Cardiac muscle cell (in vitro differentiated cells and primary cell): ENCODE results near the gene MYH9. TPM values are rescaled to one million over a fixed set of nuclear protein-coding genes. Genes with fewer than 3 reads are reported as not detected.
"Not testable (repeated sequence)": the region's sequence is repeated elsewhere in the genome, so short reads cannot be mapped to it uniquely, and the experiment has no call there.

Experiments used
- DNase-seq, 2 donors: peaks; one replicate each; pipeline versions ENCODE4 v3.0.0 to v3.0.0-alpha.2; 2010 to 2017; ENCODE audit warnings: low read depth in 1 of 2, low spot score in 1 of 2
- H3K27ac ChIP-seq: fragments of 200-600 bp; sonication (generic); 2 replicates; pipeline ENCODE4 v1.5.1; 2016
- H3K27me3 ChIP-seq: fragments of 200-600 bp; sonication (generic); 2 replicates; pipeline ENCODE4 v1.6.0; 2016; ENCODE audit warnings: control low read depth
- H3K36me3 ChIP-seq: fragments of 200-600 bp; sonication (generic); 2 replicates; pipeline ENCODE4 v1.5.1; 2016; ENCODE audit warnings: control low read depth
- H3K4me1 ChIP-seq: fragments of 200-600 bp; sonication (generic); 2 replicates; pipeline ENCODE4 v1.8.1; 2017; ENCODE audit warnings: low read depth, mild to moderate bottlenecking, mixed run types
- H3K4me3 ChIP-seq: fragments of 200-600 bp; sonication (generic); 2 replicates; pipeline ENCODE4 v1.5.1; 2016; ENCODE audit warnings: mild to moderate bottlenecking
- H3K9me3 ChIP-seq: fragments of 200-600 bp; sonication (generic); 2 replicates; pipeline ENCODE4 v1.5.1; 2017; ENCODE audit warnings: low read depth, mild to moderate bottlenecking, control low read depth
- CTCF ChIP-seq: IDR thresholded peaks from 2 replicates; pipeline ENCODE4 v1.5.1; 2012; ENCODE audit warnings: low read depth, mild to moderate bottlenecking, low read length
- polyA plus RNA-seq: library from polyadenylated mRNA; unstranded; fragments of >200 nt; fragmentation: Nextera tagmentation; extraction: Ambion mirVana; gene quantifications from 2 replicates; pipeline ENCODE4 v1.2.1, GENCODE V29; 2016
- total RNA-seq: library from RNA; depleted of rRNA; stranded (reverse); fragments of >200 nt; gene quantifications from 2 replicates; pipeline ENCODE4 v1.2.3, GENCODE V29; 2016

Gene MYH9
- total and polyA plus RNA-seq, 2 experiments from 2014 or later = 88.7 to 174 TPM

- TF ChIP-seq CTCF = no peak
- no peak overlapping the region for H3K27ac ChIP-seq
- H3K36me3 ChIP-seq = peaks cover 81% of the 10 kb centered on the region
- no peaks in the 10 kb centered on the region for H3K9me3 ChIP-seq
- H3K27me3 ChIP-seq = no peaks in the 10 kb centered on the region
- no peak overlapping the region for H3K4me3 ChIP-seq
- DNase-seq = no peak
- H3K4me1 ChIP-seq = no peaks in the 10 kb centered on the region
Measured at GRCh38 chr22:36294801-36295200, 93.0 kb downstream of the MYH9 start.

- H3K27me3 ChIP-seq = no peaks in the 10 kb centered on the region
- H3K27ac ChIP-seq = no peak overlapping the region
- no peaks in the 10 kb centered on the region for H3K4me1 ChIP-seq
- H3K36me3 ChIP-seq = peaks cover 81% of the 10 kb centered on the region
- no peak for DNase-seq
- no peaks in the 10 kb centered on the region for H3K9me3 ChIP-seq
- no peak for TF ChIP-seq CTCF
- no peak overlapping the region for H3K4me3 ChIP-seq
Measured at GRCh38 chr22:36294293-36294620, 93.5 kb downstream of the MYH9 start.

GRCh38 chr22:36293606-36294292 is 94.0 kb downstream of the MYH9 start:
- DNase-seq = no peak
- Histone ChIP-seq H3K9me3 (no peaks in the 10 kb centered on the region), H3K4me1 (no peaks in the 10 kb centered on the region), H3K27ac (no peak overlapping the region), H3K36me3 (peaks cover 81% of the 10 kb centered on the region), H3K27me3 (no peaks in the 10 kb centered on the region), H3K4me3 (no peak overlapping the region)
- no peak for TF ChIP-seq CTCF

GRCh38 chr22:36292823-36293530 is 94.8 kb downstream of the MYH9 start:
- no peak overlapping the region for H3K27ac ChIP-seq
- H3K4me1 ChIP-seq = no peaks in the 10 kb centered on the region
- TF ChIP-seq CTCF = no peak
- H3K4me3 ChIP-seq = no peak overlapping the region
- DNase-seq = no peak
- no peaks in the 10 kb centered on the region for H3K27me3 ChIP-seq
- no peaks in the 10 kb centered on the region for H3K9me3 ChIP-seq
- peaks cover 81% of the 10 kb centered on the region for H3K36me3 ChIP-seq

GRCh38 chr22:36291831-36292740 is 95.7 kb downstream of the MYH9 start:
- no peaks in the 10 kb centered on the region for H3K4me1 ChIP-seq
- no peak overlapping the region for H3K4me3 ChIP-seq
- no peak overlapping the region for H3K27ac ChIP-seq
- DNase-seq = no peak
- H3K9me3 ChIP-seq = no peaks in the 10 kb centered on the region
- H3K36me3 ChIP-seq = peaks cover 78% of the 10 kb centered on the region
- no peak for TF ChIP-seq CTCF
- H3K27me3 ChIP-seq = no peaks in the 10 kb centered on the region

GRCh38 chr22:36290391-36291075 is 97.2 kb downstream of the MYH9 start:
- H3K9me3 ChIP-seq, H3K27ac ChIP-seq, H3K4me1 ChIP-seq, H3K4me3 ChIP-seq, DNase-seq, H3K27me3 ChIP-seq: not testable (repeated sequence)
- peaks cover 78% of the 10 kb centered on the region for H3K36me3 ChIP-seq

- H3K27me3 ChIP-seq, DNase-seq, H3K9me3 ChIP-seq, H3K4me1 ChIP-seq, H3K4me3 ChIP-seq, H3K27ac ChIP-seq: not testable (repeated sequence)
- H3K36me3 ChIP-seq = peaks cover 78% of the 10 kb centered on the region
Measured at GRCh38 chr22:36289948-36290371, 97.8 kb downstream of the MYH9 start.
